ENCODE data around the gene TBL1X. TPM values are rescaled to one million over a fixed set of nuclear protein-coding genes. Genes with fewer than 3 reads are reported as not detected.

Gene TBL1X
- total RNA-seq, 1 donor from 2014 or later, result 34.5 TPM

DNA sequence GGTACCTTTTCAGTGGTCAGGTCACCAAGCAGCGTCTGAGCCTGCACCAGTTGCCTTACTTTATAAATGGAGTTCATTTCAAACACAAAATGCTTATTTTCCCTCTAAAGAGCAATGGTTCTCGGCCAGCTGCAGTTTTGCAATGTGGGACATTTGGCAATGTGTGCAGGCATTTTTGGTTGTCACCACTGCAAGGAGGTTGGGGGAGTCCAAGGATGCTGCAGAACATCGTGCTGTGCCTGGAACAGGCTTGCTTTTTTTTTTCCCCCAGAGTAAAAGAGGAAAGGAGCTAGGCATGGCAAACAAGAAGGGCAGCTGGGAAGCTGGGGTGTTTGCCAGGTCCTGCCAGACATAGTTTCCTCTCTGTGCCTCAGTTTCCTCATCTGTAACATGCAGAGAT is 185.2 kb downstream of the TBL1X start:
- peaks cover 7% of the 10 kb centered on the region for H3K36me3 Mint-ChIP-seq
- DNase-seq (ENCODE audit: low spot score in 2 of 2, unreplicated experiment in 2 of 2), result no peak
- H3K27me3 Mint-ChIP-seq (ENCODE audit: low read depth), result no peaks in the 10 kb centered on the region
- TF ChIP-seq, protein P1, sequence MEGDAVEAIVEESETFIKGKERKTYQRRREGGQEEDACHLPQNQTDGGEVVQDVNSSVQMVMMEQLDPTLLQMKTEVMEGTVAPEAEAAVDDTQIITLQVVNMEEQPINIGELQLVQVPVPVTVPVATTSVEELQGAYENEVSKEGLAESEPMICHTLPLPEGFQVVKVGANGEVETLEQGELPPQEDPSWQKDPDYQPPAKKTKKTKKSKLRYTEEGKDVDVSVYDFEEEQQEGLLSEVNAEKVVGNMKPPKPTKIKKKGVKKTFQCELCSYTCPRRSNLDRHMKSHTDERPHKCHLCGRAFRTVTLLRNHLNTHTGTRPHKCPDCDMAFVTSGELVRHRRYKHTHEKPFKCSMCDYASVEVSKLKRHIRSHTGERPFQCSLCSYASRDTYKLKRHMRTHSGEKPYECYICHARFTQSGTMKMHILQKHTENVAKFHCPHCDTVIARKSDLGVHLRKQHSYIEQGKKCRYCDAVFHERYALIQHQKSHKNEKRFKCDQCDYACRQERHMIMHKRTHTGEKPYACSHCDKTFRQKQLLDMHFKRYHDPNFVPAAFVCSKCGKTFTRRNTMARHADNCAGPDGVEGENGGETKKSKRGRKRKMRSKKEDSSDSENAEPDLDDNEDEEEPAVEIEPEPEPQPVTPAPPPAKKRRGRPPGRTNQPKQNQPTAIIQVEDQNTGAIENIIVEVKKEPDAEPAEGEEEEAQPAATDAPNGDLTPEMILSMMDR (IDR thresholded peaks at IDR 0.05; ENCODE audit: unreplicated experiment), result no peak
- H3K27ac Mint-ChIP-seq, result no peak overlapping the region
- peaks cover 14% of the 10 kb centered on the region for H3K4me1 Mint-ChIP-seq
- H3K4me3 Mint-ChIP-seq, result no peak overlapping the region
- peaks cover 13% of the 10 kb centered on the region for H3K9me3 Mint-ChIP-seq

DNA sequence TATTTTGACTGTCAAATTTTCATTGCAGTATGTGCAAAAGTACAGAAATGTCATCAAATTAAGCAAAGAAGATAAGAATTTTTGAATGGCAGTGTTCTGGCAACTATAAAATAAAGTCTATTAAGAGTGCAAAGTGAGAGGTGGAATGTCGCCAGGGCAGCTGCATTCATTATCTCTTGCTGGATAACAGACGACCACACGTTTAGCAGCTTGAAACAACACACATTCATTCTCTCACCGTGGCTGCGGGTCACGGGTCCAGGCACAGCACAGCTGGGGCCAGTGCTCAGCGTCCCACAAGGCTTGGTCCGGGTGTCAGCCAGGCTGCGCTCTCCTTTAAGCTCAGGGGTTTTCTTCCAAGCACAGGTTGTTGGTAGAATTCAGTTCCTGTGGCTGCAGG is 186.9 kb downstream of the TBL1X start:
- Mint-ChIP-seq H3K36me3 (peaks cover 19% of the 10 kb centered on the region), H3K27me3 (ENCODE audit: low read depth) (no peaks in the 10 kb centered on the region), H3K27ac (no peak overlapping the region), H3K4me3 (no peak overlapping the region), H3K9me3 (peaks cover 9% of the 10 kb centered on the region), H3K4me1 (peaks cover 12% of the 10 kb centered on the region)
- TF ChIP-seq, protein P1 (IDR thresholded peaks at IDR 0.05; ENCODE audit: unreplicated experiment), result no peak
- no peak for DNase-seq (ENCODE audit: low spot score in 2 of 2, unreplicated experiment in 2 of 2)

DNA sequence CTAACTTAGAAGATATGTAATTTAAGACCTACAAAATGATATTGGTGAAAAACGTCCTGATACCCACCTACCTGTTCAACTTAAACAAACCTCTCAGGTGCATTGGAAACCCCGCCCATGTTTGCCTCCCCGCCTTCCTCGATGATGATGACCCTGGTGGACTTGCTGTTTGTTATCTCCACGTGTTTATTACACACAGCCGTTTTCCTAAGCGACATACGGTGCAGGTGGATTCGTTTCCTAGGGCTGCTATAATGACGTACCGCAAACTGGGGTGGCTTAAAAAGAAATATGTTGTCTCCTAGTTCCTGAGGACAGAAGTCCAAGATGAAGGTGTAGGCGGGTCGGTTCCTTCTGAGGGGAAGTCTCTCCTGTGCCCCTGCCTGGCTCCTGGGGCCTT is 190.1 kb downstream of the TBL1X start:
- Mint-ChIP-seq H3K4me3 (no peak overlapping the region), H3K36me3 (peaks cover 30% of the 10 kb centered on the region), H3K9me3 (peaks cover 21% of the 10 kb centered on the region), H3K27ac (no peak overlapping the region), H3K27me3 (ENCODE audit: low read depth) (no peaks in the 10 kb centered on the region), H3K4me1 (peaks cover 4% of the 10 kb centered on the region)
- no peak for DNase-seq (ENCODE audit: low spot score in 2 of 2, unreplicated experiment in 2 of 2)
- TF ChIP-seq, protein P1 (IDR thresholded peaks at IDR 0.05; ENCODE audit: unreplicated experiment), result no peak

DNA sequence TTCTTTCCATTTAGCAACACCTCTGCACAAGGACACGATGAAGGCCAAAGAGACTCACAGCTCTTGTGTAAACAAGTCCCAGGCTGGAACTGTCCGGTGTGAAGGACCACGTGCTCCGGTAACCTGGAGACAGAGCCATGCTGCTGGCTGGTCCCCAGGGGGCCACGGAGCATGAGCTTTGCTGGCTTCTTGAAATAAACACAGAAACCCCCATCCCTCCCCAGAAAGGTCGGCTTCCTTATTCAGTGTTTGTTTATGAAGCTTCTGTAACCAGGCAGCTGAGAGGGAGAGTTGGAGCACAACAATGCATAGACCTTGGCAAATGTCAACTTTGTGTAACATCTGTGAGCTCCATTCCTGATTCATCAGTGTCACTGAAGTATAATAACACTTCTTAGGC is 191.4 kb downstream of the TBL1X start:
- H3K36me3 Mint-ChIP-seq, result peaks cover 30% of the 10 kb centered on the region
- H3K4me1 Mint-ChIP-seq, result peaks cover 4% of the 10 kb centered on the region
- H3K27ac Mint-ChIP-seq, result no peak overlapping the region
- H3K27me3 Mint-ChIP-seq (ENCODE audit: low read depth), result no peaks in the 10 kb centered on the region
- no peak for DNase-seq (ENCODE audit: low spot score in 2 of 2, unreplicated experiment in 2 of 2)
- TF ChIP-seq, protein P1 (IDR thresholded peaks at IDR 0.05; ENCODE audit: unreplicated experiment), result no peak
- H3K9me3 Mint-ChIP-seq, result peaks cover 21% of the 10 kb centered on the region
- no peak overlapping the region for H3K4me3 Mint-ChIP-seq

DNA sequence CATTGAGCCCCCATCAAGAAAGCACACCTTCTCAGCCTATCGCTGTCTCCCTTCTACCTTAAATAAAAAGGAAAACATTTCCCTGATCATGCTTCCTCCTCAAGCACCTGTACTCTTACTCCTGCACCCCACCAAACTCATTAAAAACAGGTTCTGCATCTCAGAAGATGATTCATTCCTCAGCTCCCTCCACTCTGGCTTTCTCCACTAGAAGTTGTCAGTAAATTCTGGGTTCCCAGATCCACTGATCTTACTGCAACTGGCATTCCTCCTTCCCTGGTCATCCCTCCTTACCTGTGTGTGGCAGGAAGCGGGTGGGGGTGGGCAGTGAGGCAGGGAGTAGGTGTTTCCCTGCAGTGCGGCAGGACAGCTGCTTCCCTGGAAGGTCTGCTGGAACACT is 192.0 kb downstream of the TBL1X start:
- H3K36me3 Mint-ChIP-seq, result peaks cover 30% of the 10 kb centered on the region
- peaks cover 21% of the 10 kb centered on the region for H3K9me3 Mint-ChIP-seq
- H3K4me1 Mint-ChIP-seq, result no peaks in the 10 kb centered on the region
- H3K27ac Mint-ChIP-seq, result no peak overlapping the region
- no peak for DNase-seq (ENCODE audit: low spot score in 2 of 2, unreplicated experiment in 2 of 2)
- TF ChIP-seq, protein P1 (IDR thresholded peaks at IDR 0.05; ENCODE audit: unreplicated experiment), result no peak
- no peak overlapping the region for H3K4me3 Mint-ChIP-seq
- no peaks in the 10 kb centered on the region for H3K27me3 Mint-ChIP-seq (ENCODE audit: low read depth)
